Smooth muscle cell (in vitro differentiated cells): ENCODE results near the gene SDK1. TPM values are rescaled to one million over a fixed set of nuclear protein-coding genes. Genes with fewer than 3 reads are reported as not detected.

ENCODE experiments used
- DNase-seq: peaks from one replicate; lab custom pipeline; 2025; ENCODE audit not compliant: unreplicated experiment; lab: John Stamatoyannopoulos, UW
- H2AFZ ChIP-seq: fragments of 200-600 bp; sonication (generic); 2 replicates; pipeline ENCODE4 v1.6.0; 2016; ENCODE audit warnings: antibody characterized with exemption, low read depth, mild to moderate bottlenecking
- H3F3A ChIP-seq: fragments of 200-600 bp; sonication (generic); 2 replicates; pipeline ENCODE4 v1.6.0; 2017; ENCODE audit warnings: antibody characterized with exemption, low read depth
- H3K27ac ChIP-seq: fragments of 200-600 bp; sonication (generic); 2 replicates; pipeline ENCODE4 v1.5.1; 2016; ENCODE audit warnings: low read depth, mild to moderate bottlenecking
- H3K27me3 ChIP-seq: fragments of 200-600 bp; sonication (generic); 2 replicates; pipeline ENCODE4 v1.6.1; 2016; ENCODE audit warnings: low read depth, mild to moderate bottlenecking
- H3K36me3 ChIP-seq: fragments of 200-600 bp; sonication (generic); 2 replicates; pipeline ENCODE4 v1.5.1; 2016; ENCODE audit warnings: low read depth
- H3K4me1 ChIP-seq: fragments of 200-600 bp; sonication (generic); 2 replicates; pipeline ENCODE4 v1.5.1; 2016; ENCODE audit warnings: low read depth
- H3K4me2 ChIP-seq: fragments of 200-600 bp; sonication (generic); 2 replicates; pipeline ENCODE4 v1.6.0; 2016; ENCODE audit warnings: mild to moderate bottlenecking
- H3K4me3 ChIP-seq: fragments of 200-600 bp; sonication (generic); 2 replicates; pipeline ENCODE4 v1.5.1; 2016; ENCODE audit warnings: mild to moderate bottlenecking
- H3K79me2 ChIP-seq: fragments of 200-600 bp; sonication (generic); 2 replicates; pipeline ENCODE4 v1.6.0; 2016; ENCODE audit warnings: low read depth, mild to moderate bottlenecking
- H3K9ac ChIP-seq: fragments of 200-600 bp; sonication (generic); 2 replicates; pipeline ENCODE4 v1.6.0; 2016; ENCODE audit warnings: low read depth
- H3K9me3 ChIP-seq: fragments of 200-600 bp; sonication (generic); replicated peaks from 2 replicates; pipeline ENCODE4 v1.5.1; 2016; ENCODE audit warnings: low read depth
- H4K20me1 ChIP-seq: fragments of 200-600 bp; sonication (generic); 2 replicates; pipeline ENCODE4 v1.6.0; 2016; ENCODE audit warnings: low read depth
- WGBS: methylation state at CpG from one replicate; pipeline ENCODE4 v1.1.7; 2016; ENCODE audit warnings: low lambda C conversion rate; 5-methylcytosine and 5-hydroxymethylcytosine counted together
- polyA plus RNA-seq: library from polyadenylated mRNA; unstranded; fragments of >200 nt; fragmentation: Nextera tagmentation; extraction: Ambion mirVana; gene quantifications from 2 replicates; pipeline ENCODE4 v1.2.1, GENCODE V29; 2016
- total RNA-seq: library from RNA; depleted of rRNA; stranded (reverse); fragments of >200 nt; gene quantifications from 2 replicates; pipeline ENCODE4 v1.2.3, GENCODE V29; 2014
- TF ChIP-seq, protein P1 (sequence below): fragments of 200-600 bp; sonication (generic); IDR thresholded peaks from 2 replicates; pipeline ENCODE4 v1.5.1; 2017; ENCODE audit warnings: borderline replicate concordance, mild to moderate bottlenecking, antibody characterized with exemption; ENCODE audit not compliant: insufficient read depth, poor library complexity, severe bottlenecking

SDK1 gene
- total and polyA plus RNA-seq, 2 experiments from 2014 or later = 1.1 to 2.5 TPM

DNA sequence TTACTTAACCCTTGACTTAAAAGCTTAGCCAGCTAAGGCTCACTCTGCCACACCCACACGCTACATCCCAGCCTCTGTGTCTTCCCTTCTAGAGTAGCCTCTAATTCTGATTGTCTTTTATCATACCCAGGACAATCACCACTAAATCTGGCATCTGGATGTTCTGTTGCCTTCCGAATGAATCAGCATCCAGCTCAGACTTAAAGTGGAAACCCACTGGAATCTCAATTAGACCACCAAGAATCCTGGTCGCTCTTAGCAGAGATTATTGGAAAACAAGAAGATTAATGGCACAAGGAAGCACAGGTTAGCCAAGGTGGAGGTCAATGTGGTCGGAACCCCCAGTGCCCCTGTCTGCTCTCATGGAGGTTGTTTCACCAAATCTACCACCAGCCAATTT is 976.9 kb downstream of the SDK1 start:
- H4K20me1 ChIP-seq = no peaks in the 10 kb centered on the region
- H3K27me3 ChIP-seq = no peaks in the 10 kb centered on the region
- no peaks in the 10 kb centered on the region for H3K4me1 ChIP-seq
- no peak overlapping the region for H3K4me3 ChIP-seq
- no peaks in the 10 kb centered on the region for H3K9me3 ChIP-seq
- DNase-seq = no peak
- no peak overlapping the region for H3K27ac ChIP-seq
- H2AFZ ChIP-seq = no peak overlapping the region
- H3K36me3 ChIP-seq = no peaks in the 10 kb centered on the region
- no peak overlapping the region for H3K4me2 ChIP-seq
- H3K9ac ChIP-seq = no peak overlapping the region
- TF ChIP-seq, protein P1, sequence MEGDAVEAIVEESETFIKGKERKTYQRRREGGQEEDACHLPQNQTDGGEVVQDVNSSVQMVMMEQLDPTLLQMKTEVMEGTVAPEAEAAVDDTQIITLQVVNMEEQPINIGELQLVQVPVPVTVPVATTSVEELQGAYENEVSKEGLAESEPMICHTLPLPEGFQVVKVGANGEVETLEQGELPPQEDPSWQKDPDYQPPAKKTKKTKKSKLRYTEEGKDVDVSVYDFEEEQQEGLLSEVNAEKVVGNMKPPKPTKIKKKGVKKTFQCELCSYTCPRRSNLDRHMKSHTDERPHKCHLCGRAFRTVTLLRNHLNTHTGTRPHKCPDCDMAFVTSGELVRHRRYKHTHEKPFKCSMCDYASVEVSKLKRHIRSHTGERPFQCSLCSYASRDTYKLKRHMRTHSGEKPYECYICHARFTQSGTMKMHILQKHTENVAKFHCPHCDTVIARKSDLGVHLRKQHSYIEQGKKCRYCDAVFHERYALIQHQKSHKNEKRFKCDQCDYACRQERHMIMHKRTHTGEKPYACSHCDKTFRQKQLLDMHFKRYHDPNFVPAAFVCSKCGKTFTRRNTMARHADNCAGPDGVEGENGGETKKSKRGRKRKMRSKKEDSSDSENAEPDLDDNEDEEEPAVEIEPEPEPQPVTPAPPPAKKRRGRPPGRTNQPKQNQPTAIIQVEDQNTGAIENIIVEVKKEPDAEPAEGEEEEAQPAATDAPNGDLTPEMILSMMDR = no peak
- 82% methylated on average over 4 of the region's 4 CpGs for WGBS
- H3F3A ChIP-seq = no peaks in the 10 kb centered on the region
- H3K79me2 ChIP-seq = no peaks in the 10 kb centered on the region

DNA sequence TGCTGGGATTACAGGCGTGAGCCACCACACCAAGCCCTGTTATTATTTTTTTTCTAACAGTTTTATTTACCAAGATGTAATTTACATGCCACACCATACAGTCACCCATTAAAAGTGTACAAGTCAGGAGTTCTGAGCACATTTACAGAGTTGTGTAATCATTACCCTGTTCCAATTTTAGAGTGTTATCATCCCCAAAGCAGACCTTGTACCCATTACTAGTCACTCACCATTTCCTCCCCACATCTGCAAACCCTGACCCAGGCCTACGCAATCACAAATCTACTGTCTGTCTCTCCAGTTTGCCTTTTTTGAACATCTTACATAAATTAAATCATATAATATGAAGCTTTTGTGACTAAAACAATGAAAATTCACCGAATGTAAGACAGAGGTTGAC is 978.2 kb downstream of the SDK1 start:
- TF ChIP-seq, protein P1 = no peak
- no peak overlapping the region for H3K27ac ChIP-seq
- H3K9me3 ChIP-seq = no peaks in the 10 kb centered on the region

DNA sequence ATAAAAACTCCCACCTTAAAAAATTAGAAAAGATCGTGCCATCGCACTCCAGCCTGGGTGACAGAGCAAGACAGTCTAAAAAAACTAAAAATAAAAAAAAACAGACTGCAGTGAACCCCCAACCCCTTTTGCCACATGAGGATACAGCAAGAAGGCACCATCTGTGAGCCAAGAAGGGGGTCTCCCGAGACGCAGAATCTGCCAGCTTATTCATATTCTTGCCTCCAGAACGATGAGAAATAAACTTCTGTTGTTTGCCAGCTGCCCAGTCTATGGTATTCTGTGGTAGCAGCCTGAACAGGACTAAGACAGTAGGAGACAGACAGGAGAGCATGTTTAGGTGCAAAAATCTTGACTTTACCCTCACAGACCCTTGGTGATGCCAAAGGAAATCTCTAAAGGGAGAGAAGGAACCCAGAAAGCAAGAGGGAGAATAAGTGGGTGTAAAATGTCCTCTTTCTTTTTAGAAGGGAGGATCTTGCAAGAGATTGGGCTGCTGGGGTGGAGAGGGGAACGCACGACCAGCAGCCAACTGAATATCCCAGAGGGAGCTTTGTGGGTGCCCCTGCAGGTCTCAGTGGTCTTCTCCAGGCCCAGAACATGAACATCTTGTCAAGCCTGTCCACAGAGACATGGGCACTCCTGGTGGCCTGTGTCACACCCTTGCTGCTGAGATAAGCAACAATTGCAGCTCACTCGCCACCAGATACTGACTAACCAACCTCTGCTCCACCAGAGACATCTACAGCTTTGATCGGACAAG is 980.4 kb downstream of the SDK1 start:
- Histone ChIP-seq H3K4me3 (no peak overlapping the region), H3F3A (no peaks in the 10 kb centered on the region), H3K36me3 (no peaks in the 10 kb centered on the region), H3K79me2 (no peaks in the 10 kb centered on the region), H3K9ac (no peak overlapping the region), H3K4me1 (no peaks in the 10 kb centered on the region), H4K20me1 (no peaks in the 10 kb centered on the region), H3K4me2 (no peak overlapping the region), H2AFZ (no peak overlapping the region), H3K9me3 (no peaks in the 10 kb centered on the region), H3K27me3 (no peaks in the 10 kb centered on the region), H3K27ac (no peak overlapping the region)
- 79% methylated on average over 9 of the region's 9 CpGs for WGBS
- DNase-seq = no peak
- TF ChIP-seq, protein P1 = no peak

More for the DNA sequence above, 978.2 kb downstream of the SDK1 start:
- Histone ChIP-seq H3K9ac (no peak overlapping the region), H3K4me1 (no peaks in the 10 kb centered on the region), H3K36me3 (no peaks in the 10 kb centered on the region), H3K4me3 (no peak overlapping the region), H3K79me2 (no peaks in the 10 kb centered on the region), H2AFZ (no peak overlapping the region), H3K4me2 (no peak overlapping the region), H3K27me3 (no peaks in the 10 kb centered on the region), H3F3A (no peaks in the 10 kb centered on the region), H4K20me1 (no peaks in the 10 kb centered on the region)
- WGBS = 80% methylated on average over 3 of the region's 3 CpGs
- no peak for DNase-seq
